ENCODE data around the gene TLR4.

The TLR4 gene

GRCh38 chr9:117704024-117704575 is at the start of gene TLR4:
Gene TLR4, plus strand, starts transcription at chr9:117704403. Its CDS starts 70 bp downstream, at chr9:117704473.
- DNase-seq (ENCODE audit: low spot score) = peak; percentile 38
- no peak for FAIRE-seq

- DNase-seq (ENCODE audit: low spot score) (no peak), FAIRE-seq (no peak)
Observed at GRCh38 chr9:117656002-117656401, 48.2 kb upstream of the TLR4 start.

GRCh38 chr9:117662651-117663050 is 41.6 kb upstream of the TLR4 start:
- FAIRE-seq (no peak), DNase-seq (ENCODE audit: low spot score) (no peak)

GRCh38 chr9:117664419-117664818 is 39.8 kb upstream of the TLR4 start:
- no peak for FAIRE-seq

GRCh38 chr9:117665601-117666385 is 38.4 kb upstream of the TLR4 start:
- DNase-seq (ENCODE audit: low spot score) (no peak), FAIRE-seq (no peak)

More at GRCh38 chr9:117664419-117664818, 39.8 kb upstream of the TLR4 start:
- DNase-seq (ENCODE audit: low spot score) = no peak

- FAIRE-seq (no peak), DNase-seq (ENCODE audit: low spot score) (no peak)
Observed at GRCh38 chr9:117671468-117671867, 32.7 kb upstream of the TLR4 start.

GRCh38 chr9:117672369-117672768 is 31.8 kb upstream of the TLR4 start:
- FAIRE-seq (no peak), DNase-seq (ENCODE audit: low spot score) (peak; percentile 50)

GRCh38 chr9:117677572-117677971 is 26.6 kb upstream of the TLR4 start:
- FAIRE-seq (no peak), DNase-seq (ENCODE audit: low spot score) (no peak)

- FAIRE-seq (no peak), DNase-seq (ENCODE audit: low spot score) (peak; percentile 13)
Observed at GRCh38 chr9:117678871-117679270, 25.3 kb upstream of the TLR4 start.

- DNase-seq (ENCODE audit: low spot score) = no peak
- FAIRE-seq = no peak
Observed at GRCh38 chr9:117679416-117679815, 24.8 kb upstream of the TLR4 start.

- DNase-seq (ENCODE audit: low spot score) (no peak), FAIRE-seq (no peak)
Observed at GRCh38 chr9:117681888-117682287, 22.3 kb upstream of the TLR4 start.

GRCh38 chr9:117682955-117683710 is 21.1 kb upstream of the TLR4 start:
- FAIRE-seq (no peak), DNase-seq (ENCODE audit: low spot score) (no peak)

GRCh38 chr9:117687532-117687931 is 16.7 kb upstream of the TLR4 start:
- no peak for DNase-seq (ENCODE audit: low spot score)
- no peak for FAIRE-seq

GRCh38 chr9:117691367-117691766 is 12.8 kb upstream of the TLR4 start:
- FAIRE-seq = no peak
- DNase-seq (ENCODE audit: low spot score) = no peak

GRCh38 chr9:117696154-117696553 is 8.0 kb upstream of the TLR4 start:
- no peak for DNase-seq (ENCODE audit: low spot score)
- no peak for FAIRE-seq

GRCh38 chr9:117697046-117697445 is 7.2 kb upstream of the TLR4 start:
- FAIRE-seq (no peak), DNase-seq (ENCODE audit: low spot score) (no peak)

- DNase-seq (ENCODE audit: low spot score) (no peak), FAIRE-seq (no peak)
Observed at GRCh38 chr9:117703537-117703936, 666 bp upstream of the TLR4 start.

GRCh38 chr9:117704597-117704996 is 394 bp downstream of the TLR4 start:
- no peak for DNase-seq (ENCODE audit: low spot score)
- no peak for FAIRE-seq

- no peak for FAIRE-seq
- no peak for DNase-seq (ENCODE audit: low spot score)
Observed at GRCh38 chr9:117705386-117705785, 1.2 kb downstream of the TLR4 start.

GRCh38 chr9:117706421-117707116 is 2.4 kb downstream of the TLR4 start:
- FAIRE-seq (no peak), DNase-seq (ENCODE audit: low spot score) (no peak)

GRCh38 chr9:117707561-117707960 is 3.4 kb downstream of the TLR4 start:
- DNase-seq (ENCODE audit: low spot score) (no peak), FAIRE-seq (no peak)

- DNase-seq (ENCODE audit: low spot score) (no peak), FAIRE-seq (no peak)
Observed at GRCh38 chr9:117709936-117710335, 5.7 kb downstream of the TLR4 start.
